Myocyte (in vitro differentiated cells): Measurements from ENCODE around the gene TMEM82. TPM values are rescaled to one million over a fixed set of nuclear protein-coding genes. Genes with fewer than 3 reads are reported as not detected.
"Not testable (repeated sequence)": the region's sequence is repeated elsewhere in the genome, so short reads cannot be mapped to it uniquely, and the experiment has no call there.

ENCODE experiments used
- DNase-seq: peaks from one replicate; pipeline ENCODE4 v3.0.0-alpha.2; 2012; ENCODE audit warnings: low read depth
- polyA plus RNA-seq: library from polyadenylated mRNA; unstranded; fragments of >200 nt; gene quantifications from one replicate; pipeline ENCODE4 v1.2.1, GENCODE V29; 2012; ENCODE audit warnings: missing spikeins
- total RNA-seq: library from RNA; depleted of rRNA; stranded (reverse); fragments of >200 nt; gene quantifications from 2 replicates; pipeline ENCODE4 v1.2.3, GENCODE V29; 2014

Gene TMEM82
- total RNA-seq = not detected in 2 replicates
- not detected for polyA plus RNA-seq

DNA sequence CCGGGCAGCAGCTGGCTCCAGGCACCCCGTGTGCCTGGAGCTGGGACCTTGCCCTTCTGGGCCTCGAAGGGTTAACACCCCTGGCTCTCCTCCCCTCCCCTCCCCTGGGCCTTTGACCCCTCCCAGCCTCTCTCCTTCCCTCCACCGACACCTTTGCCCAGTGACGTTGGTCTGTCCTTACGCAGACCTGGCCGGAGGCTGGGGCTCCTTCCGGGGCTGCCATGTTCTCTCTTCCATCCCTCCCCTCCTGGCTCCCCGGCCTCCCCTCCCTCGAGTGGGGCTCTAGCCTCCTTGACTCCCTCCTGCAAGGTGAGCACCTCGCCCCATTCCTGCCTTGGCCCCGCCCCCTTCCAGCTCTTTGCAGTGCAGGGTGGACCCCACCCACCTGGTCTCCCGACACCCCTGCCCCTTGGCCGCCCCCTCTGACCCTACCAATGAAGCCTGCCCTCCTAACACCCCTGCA is at the start of gene TMEM82:
TMEM82 (plus strand) TSS at position 161 of the 463 bp plus-strand sequence; CDS start at position 222, 61 bp downstream.
- no peak for DNase-seq

DNA sequence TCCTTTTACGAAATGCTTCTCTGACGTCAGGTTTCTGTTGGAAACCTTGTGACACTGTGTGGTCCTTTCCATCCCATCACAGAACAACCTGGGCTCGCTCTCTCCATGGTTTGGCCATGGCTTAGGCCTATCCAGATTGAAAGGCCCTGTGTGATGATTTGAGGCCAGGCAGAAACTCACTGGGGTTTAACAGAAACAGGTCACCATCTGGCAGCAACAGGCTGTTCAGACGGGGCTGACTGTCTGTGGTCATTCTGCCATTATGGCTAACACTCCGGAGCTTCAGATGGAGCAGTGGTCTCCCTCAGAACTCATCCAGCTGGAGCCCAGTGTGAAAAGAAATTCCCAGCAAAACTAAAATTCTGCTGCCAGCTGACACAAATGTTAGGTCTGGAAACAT is 48.9 kb upstream of the TMEM82 start:
- DNase-seq = peak; percentile 50

DNA sequence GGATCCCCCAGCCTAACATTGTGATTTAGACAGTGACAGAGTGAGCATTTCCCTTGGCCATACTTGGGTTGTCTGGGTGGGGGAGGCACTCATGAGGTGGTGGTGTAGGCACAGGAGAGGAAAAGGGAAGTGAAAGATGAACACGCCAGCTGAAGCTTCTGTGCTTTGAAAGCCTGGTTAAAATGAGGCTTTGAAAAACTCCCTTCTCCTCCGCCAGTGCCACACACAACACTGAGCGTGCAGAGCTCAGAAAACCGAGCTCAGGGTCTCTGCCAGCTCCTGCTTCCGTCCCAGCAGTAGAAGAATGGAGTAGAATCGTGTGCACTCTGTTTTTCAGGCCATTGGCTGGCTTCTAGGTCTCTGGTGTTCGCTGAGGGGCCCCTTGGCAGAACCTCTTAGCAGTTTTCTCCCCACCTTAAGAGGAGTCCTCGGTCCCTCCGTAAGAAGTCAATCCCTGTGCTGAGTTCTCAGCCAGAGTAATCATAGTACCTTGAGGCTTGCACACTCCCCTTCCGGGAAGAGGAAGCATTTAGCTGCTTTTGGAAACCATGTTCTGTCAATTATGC is 45.3 kb upstream of the TMEM82 start:
- DNase-seq = no peak

DNA sequence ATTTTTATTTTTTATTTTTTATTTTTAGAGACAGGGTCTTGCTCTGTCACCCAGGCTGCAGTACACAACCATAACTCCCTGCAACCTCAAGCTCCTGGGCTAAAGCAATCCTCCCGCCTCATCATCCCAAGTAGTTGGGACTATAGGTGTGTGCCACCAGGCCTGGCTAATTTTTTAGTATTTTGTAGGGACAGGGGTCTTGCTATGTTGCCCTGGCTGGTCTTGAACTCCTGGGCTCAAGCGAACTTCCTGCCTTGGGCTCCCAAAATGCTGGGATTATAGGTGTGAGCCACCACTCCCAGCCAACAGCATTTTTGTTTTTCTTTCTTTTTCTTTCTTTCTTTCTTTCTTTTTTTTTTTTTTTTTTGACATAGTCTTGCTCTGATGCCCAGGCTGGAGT is 44.1 kb upstream of the TMEM82 start:
- DNase-seq = no peak

DNA sequence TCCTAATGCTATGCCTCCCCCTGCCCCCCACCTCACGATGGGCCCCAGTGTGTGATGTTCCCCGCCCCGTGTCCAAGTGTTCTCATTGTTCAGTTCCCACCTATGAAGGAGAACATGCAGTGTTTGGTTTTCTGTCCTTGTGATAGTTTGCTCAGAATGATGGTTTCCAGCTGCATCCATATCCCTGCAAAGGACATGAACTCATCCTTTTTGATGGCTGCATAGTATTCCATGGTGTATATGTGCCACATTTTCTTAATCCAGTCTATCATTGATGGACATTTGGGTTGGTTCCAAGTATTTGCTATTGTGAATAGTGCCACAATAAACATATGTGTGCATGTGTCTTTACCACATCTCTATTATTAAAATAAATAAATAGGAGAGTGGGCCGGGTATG is 43.0 kb upstream of the TMEM82 start:
- DNase-seq = not testable (repeated sequence)

DNA sequence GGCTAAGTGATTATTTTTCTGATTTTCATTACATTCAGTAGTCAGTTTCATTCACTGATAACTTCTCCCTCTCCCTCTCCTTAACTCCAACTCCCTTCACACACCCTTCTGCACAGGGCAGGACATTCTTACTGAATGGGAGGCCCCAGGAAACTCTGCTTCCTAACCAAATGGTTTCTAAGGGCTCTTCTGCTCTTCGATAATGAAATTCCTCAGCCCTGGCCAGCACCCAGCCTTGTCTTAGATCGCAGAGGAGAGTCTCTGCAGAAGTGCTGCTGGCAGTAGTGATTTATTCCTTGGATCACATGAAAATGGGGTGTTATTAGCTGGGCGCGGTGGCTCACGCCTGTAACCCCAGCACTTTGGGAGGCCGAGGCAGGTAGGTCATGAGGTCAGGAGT is 41.8 kb upstream of the TMEM82 start:
- no peak for DNase-seq

DNA sequence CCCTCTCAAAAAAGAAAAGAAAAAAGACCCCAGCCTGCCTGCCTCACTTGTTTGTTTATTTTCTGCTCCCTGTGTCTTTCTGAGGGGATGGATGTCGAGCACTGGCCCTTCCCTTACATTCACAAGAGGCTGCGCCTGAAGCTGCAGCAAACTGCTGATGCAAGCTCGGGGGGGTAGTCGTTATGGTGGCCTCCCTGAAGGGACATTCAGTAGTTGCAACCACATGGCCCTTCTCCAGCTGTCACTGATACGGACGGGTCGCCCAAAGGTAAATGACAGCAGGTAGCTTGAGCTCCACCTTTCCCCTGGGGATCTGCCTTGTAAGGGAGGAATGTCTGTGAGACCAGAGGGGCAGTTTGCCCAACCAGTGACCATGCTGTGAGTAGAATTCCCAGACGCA is 40.5 kb upstream of the TMEM82 start:
- DNase-seq = no peak

DNA sequence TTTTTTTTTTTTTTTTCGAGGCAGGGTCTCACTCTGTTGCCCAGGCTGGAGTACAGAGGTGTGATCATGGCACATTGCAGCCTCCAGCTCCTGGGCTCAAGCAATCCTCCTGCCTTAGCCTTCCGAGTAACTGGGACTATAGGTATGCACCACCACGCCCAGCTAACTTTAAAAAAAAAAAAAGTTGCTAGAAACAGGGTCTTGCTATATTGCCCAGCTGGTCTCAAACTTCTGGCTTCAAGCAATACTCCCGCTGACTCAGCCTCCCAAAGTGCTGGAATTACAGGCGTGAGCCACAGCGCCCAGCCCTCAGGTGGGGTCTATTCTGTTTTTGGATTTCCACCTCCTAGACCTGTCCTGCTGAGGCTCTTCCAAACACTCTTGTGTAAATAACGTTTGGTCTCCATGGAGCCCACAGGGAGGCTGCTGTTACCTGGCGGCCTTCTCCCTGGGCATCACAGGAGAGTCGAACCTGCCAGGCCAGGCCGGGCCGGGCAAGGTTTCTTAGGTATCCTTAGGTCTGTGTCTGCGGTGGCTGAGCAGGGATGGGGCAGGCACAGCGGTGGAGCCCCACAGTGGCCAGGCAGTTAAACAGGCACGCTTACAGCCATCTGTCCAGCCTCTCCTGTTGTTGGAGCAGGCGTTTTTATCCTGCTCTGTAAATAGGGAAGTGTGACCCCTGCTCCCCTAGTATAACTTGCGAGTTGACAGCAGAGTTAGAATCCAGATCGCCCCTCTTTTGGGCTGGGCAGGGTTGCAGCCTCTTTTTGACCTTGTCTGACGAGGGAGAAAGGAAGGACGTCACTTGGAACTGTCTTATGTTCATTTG is 39.4 kb upstream of the TMEM82 start:
- DNase-seq = peak; percentile 54

DNA sequence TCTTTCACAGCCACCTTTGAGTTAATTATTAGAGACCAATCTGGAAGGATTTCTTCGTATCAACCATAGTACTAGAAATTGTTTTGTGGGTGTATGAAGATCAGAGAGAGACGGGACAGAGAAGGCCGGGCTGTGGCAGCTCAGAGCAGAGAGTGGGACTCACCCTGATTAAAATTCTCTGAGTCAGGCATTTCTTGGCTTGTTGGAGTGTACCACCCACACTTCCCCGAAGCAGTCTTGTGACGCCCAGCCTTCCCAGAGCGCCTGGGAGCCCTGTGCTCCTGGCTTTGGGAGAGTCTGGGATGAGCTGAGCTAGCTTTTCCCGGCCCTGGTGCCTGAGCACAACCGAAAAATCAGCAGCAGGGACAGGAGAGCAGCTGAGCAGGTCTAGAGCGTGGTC is 38.7 kb upstream of the TMEM82 start:
- DNase-seq = peak; percentile 93

DNA sequence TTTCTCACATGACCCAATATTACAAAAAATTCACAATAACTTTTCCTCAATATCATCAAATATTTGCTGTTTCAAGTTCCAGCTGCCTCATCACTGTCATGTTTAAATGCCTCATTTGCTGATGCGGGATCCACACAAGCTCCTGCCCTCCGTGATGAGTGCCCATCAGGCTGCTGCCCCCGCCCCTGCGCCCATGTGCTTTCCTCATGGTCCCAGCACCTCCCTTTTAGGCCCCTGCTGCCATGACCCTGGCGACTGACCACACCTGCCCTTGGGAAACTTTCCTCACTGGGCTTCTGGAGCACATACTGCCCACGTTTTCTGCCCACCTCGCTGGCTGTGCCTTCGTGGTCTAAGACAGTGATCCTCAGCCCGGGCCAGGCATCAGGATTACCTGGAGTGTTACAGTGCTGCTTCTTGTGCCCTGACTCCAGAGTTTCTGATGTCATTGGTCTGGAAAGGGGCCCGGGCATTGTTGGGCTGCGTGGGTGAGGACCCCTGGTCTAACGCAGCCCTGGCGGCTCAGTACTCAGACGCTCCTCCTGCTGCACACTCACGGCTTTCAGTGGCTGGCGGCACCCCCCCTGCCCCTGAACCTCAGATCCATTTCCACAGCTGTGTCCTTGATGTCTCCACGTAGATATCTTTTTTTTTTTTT is 37.6 kb upstream of the TMEM82 start:
- DNase-seq = no peak

DNA sequence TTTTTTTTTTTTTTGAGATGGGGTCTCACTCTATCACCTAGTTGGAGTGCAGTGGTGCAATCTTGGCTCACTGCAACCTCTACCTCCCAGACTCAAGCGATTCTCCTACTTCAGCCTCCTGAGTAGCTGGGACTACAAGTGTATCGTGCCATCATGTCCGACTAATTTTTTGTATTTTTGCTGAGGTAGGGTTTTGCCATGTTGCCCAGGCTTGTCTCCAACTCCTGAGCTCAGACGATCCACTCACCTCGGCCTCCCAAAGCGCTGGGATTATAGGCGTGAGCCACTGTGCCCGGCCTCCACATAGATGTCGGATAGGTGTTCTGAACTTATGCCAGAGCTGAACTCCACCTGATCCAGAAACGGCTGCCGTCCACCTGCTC is 37.1 kb upstream of the TMEM82 start:
- DNase-seq = no peak

DNA sequence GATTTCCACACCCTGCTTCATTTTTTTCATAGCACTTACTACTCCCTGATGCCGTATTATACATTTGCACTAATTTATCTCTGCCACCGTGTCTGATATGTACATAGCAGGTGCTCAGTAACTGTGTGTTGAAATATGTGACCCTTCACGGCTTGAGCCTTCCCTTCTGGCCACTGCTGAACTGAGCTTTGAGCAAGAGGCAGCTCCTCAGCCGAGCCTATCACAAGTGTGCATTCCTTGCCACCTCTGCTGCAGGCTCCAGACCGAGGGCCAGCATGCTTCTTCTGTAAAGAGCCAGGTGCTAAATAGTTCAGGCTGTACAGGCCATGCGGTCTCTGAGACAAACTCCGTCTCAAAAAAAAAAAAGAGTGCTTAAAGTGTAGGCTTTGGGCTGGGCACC is 35.5 kb upstream of the TMEM82 start:
- peak; percentile 41 for DNase-seq

DNA sequence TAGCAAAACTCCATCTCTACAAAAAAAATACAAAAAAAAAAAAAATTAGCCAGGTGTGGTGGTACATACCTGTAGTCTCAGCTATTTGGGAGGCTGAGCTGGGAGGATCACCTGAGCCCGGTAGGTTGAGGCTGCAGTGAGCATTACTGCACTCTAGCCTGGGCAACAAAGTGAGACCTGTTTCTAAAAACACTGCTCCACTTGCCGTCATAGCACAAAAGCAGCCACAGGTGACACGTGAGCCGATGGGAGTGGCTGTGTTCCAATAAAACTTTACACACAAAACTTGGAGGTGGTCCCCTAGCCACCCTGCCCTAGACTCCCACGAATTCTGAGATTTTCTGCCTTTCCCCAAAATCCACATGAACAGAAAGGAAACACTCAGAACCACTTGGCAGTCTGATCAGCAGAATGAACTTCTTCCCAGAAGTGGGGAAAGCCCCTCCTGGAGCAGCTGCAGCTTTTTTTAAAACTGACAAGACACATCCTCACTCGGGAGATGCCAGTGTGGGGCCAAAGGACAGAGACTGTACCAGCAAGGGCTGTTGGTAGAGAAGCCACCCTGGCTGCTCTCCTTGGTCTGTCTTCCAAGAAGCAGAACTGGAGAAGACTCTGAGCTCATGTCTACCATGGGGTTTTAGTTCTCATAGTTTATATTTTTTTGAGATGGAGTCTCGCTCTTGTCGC is 34.9 kb upstream of the TMEM82 start:
- peak; percentile 77 for DNase-seq

DNA sequence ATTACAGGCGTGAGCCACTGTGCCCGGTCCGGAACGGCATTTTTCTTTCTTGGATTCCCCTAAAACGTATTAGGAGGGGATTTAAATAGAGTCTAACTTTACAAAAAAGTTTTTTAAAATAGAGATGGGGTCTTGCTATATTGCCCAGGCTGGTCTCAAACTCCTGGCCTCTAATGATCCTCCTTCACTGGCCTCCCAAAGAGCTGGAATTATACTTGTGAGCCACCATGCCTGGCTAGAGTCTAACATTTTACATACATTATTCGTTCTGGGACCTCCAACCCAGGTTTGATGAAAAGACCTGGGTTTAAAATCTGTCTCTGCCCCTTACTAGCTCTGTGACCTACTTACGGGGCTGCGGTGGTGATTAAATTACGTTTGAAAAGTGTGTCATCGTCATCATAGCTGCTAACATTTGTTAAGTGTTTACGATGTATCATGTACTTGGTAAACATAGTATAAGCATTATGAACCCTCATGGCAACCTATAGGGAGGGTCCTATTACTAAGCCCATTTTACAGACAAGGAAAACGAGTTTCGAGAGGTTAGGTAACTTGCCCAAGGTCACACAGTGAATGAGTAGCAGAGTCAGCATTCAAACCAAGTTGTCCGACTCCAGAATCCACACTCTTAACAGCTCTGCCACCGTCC is 33.7 kb upstream of the TMEM82 start:
- DNase-seq = no peak

DNA sequence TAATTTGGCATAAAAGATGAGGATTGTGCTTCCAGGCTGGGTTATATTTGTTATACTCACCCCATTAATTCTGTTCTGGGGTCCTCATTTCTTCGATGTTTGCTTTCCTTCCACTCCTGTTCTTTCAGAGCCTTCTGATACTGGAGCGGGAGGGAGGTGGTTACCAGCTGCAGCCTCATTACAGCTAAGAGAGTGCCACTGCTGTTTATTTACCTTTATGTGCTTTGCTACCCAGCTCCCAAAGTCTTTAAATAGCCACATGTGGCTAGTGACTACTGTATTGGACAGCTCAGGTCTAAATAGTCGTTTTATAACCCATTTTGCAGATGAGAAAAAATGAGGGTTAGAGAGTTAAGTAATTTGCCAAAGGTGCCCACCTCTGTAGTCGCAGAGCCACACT is 33.1 kb upstream of the TMEM82 start:
- DNase-seq = no peak

DNA sequence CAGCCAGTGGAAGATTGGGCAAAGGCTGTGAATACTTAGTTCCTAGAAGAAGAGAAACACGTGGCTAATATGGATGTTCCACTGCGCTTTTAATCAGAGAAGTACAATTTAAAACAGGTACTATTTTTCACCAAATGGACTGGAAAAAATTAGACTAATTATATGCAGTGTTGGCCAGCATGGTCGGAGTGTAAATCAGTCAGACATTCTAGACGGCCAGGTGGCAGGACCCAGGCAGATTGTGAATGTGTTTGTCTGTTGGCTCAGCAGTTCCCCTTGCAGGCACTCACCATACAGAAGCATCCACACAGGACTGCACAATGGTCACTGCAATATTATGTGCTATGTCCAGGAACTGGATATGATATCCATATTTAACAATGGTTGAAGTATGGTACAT is 30.1 kb upstream of the TMEM82 start:
- DNase-seq = no peak

DNA sequence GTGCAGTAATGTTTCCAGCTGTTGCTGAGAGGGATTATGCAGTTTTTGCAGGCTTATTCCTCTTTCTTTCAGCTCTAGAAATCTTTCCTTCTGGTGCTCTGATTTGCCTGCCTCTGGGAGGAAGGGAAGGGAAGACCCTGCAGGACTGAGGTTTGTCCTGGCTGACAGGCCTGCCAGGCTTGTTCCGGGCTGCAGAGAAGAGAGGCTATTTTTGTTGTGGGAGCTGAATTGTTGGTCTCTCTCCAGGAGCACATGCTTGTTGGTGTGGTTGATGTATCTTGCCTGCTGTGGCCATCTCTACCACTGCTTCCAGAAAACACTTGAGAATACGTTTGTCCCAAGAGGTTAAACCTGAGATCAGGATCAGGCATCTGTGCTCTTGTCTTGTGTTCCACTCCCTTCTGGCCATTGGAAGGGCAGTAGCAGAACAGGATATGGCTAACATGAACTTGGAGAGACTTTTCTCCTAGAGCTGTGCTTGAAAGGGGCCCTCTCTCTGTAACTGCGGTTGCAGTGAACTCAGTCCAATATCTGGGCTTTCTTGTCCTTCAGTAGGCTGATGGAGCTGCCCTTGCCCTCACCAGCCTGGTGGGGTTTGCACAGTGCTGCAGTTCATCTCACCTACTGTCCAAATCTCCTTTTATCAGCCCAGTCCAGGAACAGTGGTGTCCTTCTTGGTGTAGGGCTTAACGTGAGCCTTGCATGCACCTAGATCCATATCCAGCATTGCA is 27.7 kb upstream of the TMEM82 start:
- DNase-seq = peak; percentile 97

DNA sequence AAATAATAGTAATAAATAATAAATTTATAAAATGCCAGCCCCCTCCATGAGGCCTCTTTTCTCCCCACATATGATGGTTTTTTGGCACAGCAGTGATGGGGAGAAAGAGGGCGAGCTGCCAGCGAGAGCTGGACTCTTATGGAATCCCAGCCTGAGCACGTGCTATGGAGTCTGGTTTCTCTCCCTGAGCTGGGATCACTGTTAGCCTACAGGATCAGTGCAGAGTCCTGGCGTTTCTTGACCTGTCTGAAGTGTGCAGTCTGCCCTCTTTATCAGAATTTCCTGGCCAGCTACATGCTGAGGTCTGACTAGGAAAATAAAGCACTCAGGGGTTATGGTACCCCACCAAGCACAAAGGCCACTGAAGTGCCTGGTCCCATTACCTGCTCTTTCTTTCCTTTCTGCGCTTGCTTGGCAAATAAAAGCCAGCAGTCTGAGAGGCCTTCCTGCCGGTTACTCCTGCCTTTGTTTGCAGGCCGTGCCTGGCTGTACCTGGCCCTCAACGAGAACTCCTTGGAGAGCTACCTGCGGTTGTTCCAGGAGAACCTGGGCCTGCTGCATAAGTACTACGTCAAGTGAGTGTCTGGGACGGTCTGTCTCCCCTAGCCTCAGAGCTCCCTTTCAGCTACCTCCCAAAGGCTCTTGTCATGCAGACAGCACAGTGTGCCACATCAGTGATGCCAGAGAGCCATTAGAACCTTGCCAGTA is 24.7 kb upstream of the TMEM82 start:
- DNase-seq = no peak

DNA sequence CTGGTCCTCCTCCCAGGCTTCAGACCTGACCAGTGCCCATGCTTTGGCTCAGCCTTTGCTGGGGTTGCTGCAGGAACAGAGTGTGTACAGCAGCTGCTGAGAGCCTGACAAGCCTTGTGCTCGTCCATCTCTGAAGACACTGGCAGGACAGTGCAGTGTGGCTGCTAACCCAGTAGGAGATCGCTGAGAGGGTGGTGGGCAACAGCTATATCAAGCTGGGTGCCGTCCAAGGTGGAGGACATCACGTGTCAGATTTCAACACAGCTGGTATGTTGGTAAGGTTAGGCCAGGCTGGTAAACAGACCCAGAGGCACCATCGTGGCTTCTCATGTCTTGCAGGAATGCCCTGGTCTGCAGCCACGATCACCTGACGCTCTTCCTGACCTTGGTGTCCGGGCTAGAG is 24.1 kb upstream of the TMEM82 start:
- DNase-seq = peak; percentile 89
